Choroid plexus epithelial cell (primary cell): ENCODE measurements around the gene CELSR3.

Source experiments
- DNase-seq: peaks from one replicate; pipeline ENCODE4 v3.0.0-alpha.2; 2010; ENCODE audit warnings: low read depth
- H3K4me3 ChIP-seq: 2 replicates; pipeline ENCODE4 v1.5.1; 2011; ENCODE audit warnings: low read depth, mild to moderate bottlenecking, control low read depth, low read length, moderate library complexity
- TF ChIP-seq, protein P1 (sequence below): conservative IDR thresholded peaks from 2 replicates; pipeline ENCODE4 v1.5.1; 2011; ENCODE audit warnings: low read depth, mild to moderate bottlenecking, control low read depth, inconsistent platforms, low read length, moderate library complexity

CELSR3 gene

DNA sequence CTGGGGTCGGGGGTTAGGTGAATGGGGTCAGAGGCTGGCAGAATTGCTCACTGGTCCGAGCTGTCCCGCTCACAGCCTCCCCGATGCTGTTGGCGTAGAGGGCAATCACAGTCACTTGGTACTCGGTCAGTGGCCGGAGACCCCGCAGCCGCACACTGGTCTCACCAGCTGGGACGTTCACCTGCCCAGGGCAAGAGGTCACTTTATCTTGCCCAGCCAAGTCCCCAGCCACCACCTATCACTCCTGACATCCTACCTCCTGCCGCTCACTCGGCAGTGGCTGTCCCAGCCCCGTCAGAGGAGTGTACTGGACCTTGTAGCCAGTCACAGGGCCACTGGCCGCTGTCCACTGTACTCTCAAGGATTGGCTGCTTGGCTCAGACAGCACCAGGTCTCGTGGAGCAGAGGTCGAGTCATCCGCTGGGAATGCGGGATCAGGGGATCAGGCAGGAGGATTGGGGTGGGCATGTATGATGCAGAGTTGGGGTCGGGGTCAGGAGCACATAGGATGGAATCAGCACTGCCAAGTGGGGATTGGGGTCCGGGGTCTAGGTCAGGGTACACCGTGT lies 70.1 kb downstream of the CELSR3 start:
- H3K4me3 ChIP-seq: no peak overlapping the region
- TF ChIP-seq, protein P1, sequence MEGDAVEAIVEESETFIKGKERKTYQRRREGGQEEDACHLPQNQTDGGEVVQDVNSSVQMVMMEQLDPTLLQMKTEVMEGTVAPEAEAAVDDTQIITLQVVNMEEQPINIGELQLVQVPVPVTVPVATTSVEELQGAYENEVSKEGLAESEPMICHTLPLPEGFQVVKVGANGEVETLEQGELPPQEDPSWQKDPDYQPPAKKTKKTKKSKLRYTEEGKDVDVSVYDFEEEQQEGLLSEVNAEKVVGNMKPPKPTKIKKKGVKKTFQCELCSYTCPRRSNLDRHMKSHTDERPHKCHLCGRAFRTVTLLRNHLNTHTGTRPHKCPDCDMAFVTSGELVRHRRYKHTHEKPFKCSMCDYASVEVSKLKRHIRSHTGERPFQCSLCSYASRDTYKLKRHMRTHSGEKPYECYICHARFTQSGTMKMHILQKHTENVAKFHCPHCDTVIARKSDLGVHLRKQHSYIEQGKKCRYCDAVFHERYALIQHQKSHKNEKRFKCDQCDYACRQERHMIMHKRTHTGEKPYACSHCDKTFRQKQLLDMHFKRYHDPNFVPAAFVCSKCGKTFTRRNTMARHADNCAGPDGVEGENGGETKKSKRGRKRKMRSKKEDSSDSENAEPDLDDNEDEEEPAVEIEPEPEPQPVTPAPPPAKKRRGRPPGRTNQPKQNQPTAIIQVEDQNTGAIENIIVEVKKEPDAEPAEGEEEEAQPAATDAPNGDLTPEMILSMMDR: no peak
- no peak for DNase-seq

DNA sequence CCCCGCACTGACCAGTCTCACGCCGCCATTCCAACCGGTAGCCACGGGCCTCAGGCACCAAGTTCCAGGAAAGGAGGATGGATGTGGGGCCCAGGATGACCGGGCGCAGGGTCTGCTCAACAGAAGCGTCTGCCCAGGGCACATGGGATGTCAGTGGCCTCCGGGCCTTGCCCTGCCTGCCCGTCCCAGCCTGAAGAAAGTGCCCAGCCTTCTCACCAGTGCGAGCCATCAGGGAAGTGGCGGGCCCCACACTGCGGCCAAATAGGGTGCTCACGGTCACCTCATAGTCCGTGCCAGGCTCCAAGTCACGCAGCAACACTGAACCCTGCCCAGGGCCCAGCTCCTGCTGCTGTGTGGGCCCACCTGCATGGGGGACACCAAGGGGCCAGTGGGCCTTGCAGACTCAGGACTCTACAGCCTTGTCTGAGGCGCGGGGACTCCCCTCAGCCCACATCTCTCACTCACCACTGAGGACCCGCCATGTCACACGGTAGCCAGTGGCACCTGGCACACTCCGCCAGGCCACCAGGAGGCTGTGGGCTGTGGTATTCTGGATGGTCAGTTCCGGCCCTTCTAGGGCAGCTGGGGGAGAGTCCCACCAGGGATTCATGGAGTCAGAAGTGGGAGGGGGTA lies 70.7 kb downstream of the CELSR3 start:
- TF ChIP-seq, protein P1: no peak
- H3K4me3 ChIP-seq: no peak overlapping the region
- DNase-seq: no peak

DNA sequence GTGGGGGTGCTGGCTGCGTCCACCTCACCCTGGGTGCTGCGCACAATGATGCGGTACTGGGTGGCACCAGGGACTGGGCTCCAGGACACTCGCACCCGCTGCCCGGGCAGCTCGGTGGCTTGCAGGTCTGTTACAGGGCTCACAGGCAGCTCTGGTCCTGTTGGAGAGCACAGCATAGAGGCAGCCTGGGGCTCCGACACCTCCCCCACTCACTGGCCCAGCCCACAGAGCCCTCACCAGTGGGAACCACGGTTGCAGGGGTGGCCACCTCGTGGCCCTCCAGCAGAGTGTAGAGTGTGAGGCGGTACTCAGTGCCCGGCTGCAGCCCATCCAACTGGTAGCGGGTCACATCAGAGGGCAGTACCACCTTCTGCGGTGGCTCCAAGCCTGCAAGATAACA lies 71.2 kb downstream of the CELSR3 start:
- no peak for DNase-seq
- TF ChIP-seq, protein P1: no peak
- H3K4me3 ChIP-seq: no peak overlapping the region

DNA sequence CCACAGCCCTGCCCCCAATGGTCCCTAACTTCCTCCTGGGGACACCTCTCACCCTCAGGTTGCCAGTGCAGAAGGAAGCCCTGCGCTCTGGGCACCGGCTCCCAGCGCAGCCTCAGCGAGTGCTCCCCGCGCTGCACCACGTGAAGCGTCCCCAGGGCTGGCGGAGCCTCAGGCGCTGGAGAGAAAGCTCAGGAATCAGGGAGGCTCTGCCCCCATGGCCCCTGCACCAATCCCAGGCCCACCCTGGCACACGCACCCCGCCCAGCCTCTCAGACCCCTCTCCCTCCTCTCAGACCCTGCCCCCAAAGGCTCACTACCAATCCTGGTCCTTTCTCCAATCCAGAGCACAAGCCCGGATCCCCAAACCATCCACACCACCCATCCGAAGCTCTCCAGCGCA lies 74.5 kb downstream of the CELSR3 start:
- no peak for DNase-seq
- H3K4me3 ChIP-seq: no peak overlapping the region
- TF ChIP-seq, protein P1: no peak

DNA sequence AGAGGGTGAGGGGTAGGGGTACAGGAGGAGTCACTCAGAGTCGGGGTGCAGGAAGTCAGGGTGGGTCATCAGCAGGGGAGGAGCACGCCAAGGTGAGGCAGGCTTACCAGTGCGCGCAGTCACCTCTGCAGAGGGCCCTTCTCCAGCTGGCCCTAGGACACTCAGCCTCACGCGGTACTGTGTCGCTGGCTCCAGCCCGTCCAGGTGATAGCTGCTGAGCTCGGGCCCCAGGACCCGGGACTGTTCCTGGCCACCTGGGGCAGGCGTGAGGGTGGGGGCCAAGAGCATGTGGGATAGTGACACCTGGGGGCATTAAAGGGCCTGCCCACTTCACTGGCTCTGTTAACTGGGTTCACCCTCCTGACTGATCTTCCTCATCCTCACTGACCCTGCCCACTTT lies 75.0 kb downstream of the CELSR3 start:
- TF ChIP-seq, protein P1: no peak
- no peak overlapping the region for H3K4me3 ChIP-seq
- no peak for DNase-seq
